ENCODE results near the gene MAP3K3.

Gene MAP3K3

DNA sequence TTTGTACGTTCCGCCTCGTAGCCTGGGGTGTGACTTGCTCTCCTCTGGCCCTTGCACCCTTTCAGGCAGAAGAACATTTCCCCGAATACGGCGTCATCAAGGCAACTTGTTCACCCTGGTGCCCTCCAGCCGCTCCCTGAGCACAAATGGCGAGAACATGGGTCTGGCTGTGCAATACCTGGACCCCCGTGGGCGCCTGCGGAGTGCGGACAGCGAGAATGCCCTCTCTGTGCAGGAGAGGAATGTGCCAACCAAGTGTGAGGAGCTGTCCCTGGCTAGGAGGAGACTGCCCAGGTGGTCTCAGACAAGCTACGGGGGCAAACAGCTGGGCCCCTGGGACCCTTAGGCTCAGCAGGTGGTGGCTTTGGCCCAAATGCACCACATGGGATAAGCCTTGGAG is 67.3 kb downstream of the MAP3K3 start:
- CTCF ChIA-PET: interaction anchor here (1.1 to 1.2 kb wide), 2 partner anchors 9 to 13 kb away, joined by 3 to 4 read pairs; no protein-coding TSS in a partner anchor
- no peak overlapping the region for H3K27ac ChIP-seq (ENCODE audit: extremely low read depth, low read depth, low read length)
- POLR2A ChIA-PET: no interaction called here
- TF ChIP-seq KLF16 (tag by site-specific recombination; IDR thresholded peaks at IDR 0.05): no peak
- no peak for TF ChIP-seq ZBTB48 (tag by site-specific recombination; IDR thresholded peaks at IDR 0.05)
- TF ChIP-seq ZNF654 (tag by site-specific recombination; IDR thresholded peaks at IDR 0.05; ENCODE audit: low read depth): no peak
- TF ChIP-seq ZNF830 (tag by site-specific recombination; IDR thresholded peaks at IDR 0.05; ENCODE audit: low read depth): no peak
- TF ChIP-seq, protein P1, sequence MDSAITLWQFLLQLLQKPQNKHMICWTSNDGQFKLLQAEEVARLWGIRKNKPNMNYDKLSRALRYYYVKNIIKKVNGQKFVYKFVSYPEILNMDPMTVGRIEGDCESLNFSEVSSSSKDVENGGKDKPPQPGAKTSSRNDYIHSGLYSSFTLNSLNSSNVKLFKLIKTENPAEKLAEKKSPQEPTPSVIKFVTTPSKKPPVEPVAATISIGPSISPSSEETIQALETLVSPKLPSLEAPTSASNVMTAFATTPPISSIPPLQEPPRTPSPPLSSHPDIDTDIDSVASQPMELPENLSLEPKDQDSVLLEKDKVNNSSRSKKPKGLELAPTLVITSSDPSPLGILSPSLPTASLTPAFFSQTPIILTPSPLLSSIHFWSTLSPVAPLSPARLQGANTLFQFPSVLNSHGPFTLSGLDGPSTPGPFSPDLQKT (IDR thresholded peaks at IDR 0.05; ENCODE audit: borderline replicate concordance, low read depth, low read length): no peak
- no peak for TF ChIP-seq GLIS1 (tag by site-specific recombination; IDR thresholded peaks at IDR 0.05)
- TF ChIP-seq ZNF473 (tag by site-specific recombination; IDR thresholded peaks at IDR 0.05): no peak
- no peak for TF ChIP-seq ZNF426 (tag by site-specific recombination; IDR thresholded peaks at IDR 0.05)
- TF ChIP-seq ZNF561 (tag by site-specific recombination; IDR thresholded peaks at IDR 0.05; ENCODE audit: borderline replicate concordance): no peak
- no peak for TF ChIP-seq ZNF791 (tag by site-specific recombination; IDR thresholded peaks at IDR 0.05)
- peaks cover 14 to 85% of the 10 kb centered on the region in 2 experiments; a peak in 2 of 3 replicates for H3K36me3 ChIP-seq (ENCODE audit: control insufficient read depth in 2 of 2, insufficient read depth in 1 of 2, low read length in 2 of 2)
- no peak overlapping the region for H3K4me3 ChIP-seq (ENCODE audit: low read depth, low read length)
- H3K4me1 ChIP-seq (ENCODE audit: control insufficient read depth, insufficient read depth, low read length): no peaks in the 10 kb centered on the region
- H3K9me3 ChIP-seq (ENCODE audit: control insufficient read depth, insufficient read depth, low read depth, low read length): no peaks in the 10 kb centered on the region

DNA sequence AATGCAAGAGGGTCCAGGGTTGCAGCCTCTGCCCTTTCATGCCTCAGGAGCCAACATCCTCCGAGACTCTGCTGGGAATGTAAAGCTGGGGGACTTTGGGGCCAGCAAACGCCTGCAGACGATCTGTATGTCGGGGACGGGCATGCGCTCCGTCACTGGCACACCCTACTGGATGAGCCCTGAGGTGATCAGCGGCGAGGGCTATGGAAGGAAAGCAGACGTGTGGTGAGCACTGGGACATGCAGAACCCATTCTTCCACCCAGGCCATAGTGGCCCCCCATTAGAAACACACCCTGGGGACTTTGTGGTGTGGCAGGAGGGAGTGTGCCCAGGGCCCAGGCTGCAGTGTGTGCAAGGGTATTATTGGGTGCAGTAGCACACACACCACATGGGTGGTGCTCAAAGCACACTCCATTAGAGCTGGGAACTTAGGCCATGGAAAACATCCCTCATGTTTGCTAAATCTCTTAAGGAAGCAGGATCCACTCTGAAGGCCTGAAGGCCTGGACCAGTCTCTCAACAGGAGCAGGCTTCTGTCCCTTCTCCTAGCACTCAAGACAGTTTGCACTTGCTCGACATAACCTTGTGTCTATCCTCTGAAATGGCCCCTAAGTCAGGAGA is 70.1 kb downstream of the MAP3K3 start:
- H3K27ac ChIP-seq (ENCODE audit: extremely low read depth, low read depth, low read length): no peak overlapping the region
- H3K36me3 ChIP-seq (ENCODE audit: control insufficient read depth in 2 of 2, insufficient read depth in 1 of 2, low read length in 2 of 2): peaks cover 9 to 84% of the 10 kb centered on the region in 2 experiments
- TF ChIP-seq, protein P2, sequence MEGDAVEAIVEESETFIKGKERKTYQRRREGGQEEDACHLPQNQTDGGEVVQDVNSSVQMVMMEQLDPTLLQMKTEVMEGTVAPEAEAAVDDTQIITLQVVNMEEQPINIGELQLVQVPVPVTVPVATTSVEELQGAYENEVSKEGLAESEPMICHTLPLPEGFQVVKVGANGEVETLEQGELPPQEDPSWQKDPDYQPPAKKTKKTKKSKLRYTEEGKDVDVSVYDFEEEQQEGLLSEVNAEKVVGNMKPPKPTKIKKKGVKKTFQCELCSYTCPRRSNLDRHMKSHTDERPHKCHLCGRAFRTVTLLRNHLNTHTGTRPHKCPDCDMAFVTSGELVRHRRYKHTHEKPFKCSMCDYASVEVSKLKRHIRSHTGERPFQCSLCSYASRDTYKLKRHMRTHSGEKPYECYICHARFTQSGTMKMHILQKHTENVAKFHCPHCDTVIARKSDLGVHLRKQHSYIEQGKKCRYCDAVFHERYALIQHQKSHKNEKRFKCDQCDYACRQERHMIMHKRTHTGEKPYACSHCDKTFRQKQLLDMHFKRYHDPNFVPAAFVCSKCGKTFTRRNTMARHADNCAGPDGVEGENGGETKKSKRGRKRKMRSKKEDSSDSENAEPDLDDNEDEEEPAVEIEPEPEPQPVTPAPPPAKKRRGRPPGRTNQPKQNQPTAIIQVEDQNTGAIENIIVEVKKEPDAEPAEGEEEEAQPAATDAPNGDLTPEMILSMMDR (tag by site-specific recombination; IDR thresholded peaks at IDR 0.05): peak; percentile 32; the same call in 1 of the 2 replicates
- no peak for TF ChIP-seq KLF9 (tag by site-specific recombination; IDR thresholded peaks at IDR 0.05; ENCODE audit: low read depth)
- no peaks in the 10 kb centered on the region for H3K4me1 ChIP-seq (ENCODE audit: control insufficient read depth, insufficient read depth, low read length)
- H3K9me3 ChIP-seq (ENCODE audit: control insufficient read depth, insufficient read depth, low read depth, low read length): no peaks in the 10 kb centered on the region
- ChIA-PET POLR2A (no interaction called here), CTCF (interaction anchor here (0.7 to 1.4 kb wide), 3 partner anchors 80 to 165 kb away, joined by 3 to 4 read pairs (median 3); no protein-coding TSS in a partner anchor)
- H3K4me3 ChIP-seq (ENCODE audit: low read depth, low read length): no peak overlapping the region

DNA sequence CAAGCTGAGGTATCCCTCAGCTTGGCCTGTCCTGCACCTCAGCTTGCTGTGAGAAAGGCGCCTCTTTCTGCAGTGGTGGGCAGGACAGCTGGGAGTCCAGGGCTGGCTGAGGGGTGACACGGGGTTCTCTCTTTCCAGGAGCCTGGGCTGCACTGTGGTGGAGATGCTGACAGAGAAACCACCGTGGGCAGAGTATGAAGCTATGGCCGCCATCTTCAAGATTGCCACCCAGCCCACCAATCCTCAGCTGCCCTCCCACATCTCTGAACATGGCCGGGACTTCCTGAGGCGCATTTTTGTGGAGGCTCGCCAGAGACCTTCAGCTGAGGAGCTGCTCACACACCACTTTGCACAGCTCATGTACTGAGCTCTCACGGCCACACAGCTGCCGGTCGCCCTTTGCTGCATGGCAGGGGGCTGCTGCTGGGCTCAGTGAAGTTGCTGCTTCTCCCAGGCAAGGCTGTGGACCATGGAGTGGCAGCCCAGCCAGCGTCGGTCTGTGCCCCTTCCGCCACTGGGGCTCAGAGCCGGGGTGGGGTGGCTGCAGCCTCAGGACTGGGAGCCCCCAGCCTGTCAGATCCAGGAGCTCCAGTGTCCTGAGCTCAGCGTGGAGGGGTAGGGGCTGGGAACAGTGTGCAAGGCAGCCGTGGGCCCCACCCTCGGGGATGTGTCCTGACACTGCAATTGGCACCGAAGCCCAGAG is 71.3 kb downstream of the MAP3K3 start:
- ChIA-PET POLR2A (interaction anchor here (1.3 kb wide), 1 partner anchor 72 kb away, joined by 6 read pairs; the partner anchor contains the start of gene MAP3K3), CTCF (interaction anchor here (0.5 to 1.4 kb wide), 4 partner anchors 52 to 125 kb away, joined by 3 to 4 read pairs (median 3); no protein-coding TSS in a partner anchor)
- H3K4me1 ChIP-seq (ENCODE audit: control insufficient read depth, insufficient read depth, low read length): no peaks in the 10 kb centered on the region
- TF ChIP-seq ZNF140 (tag by site-specific recombination; IDR thresholded peaks at IDR 0.05) (no peak), KLF7 (tag by site-specific recombination; IDR thresholded peaks at IDR 0.05; ENCODE audit: borderline replicate concordance) (no peak), ZFP69B (tag by site-specific recombination; IDR thresholded peaks at IDR 0.05) (0 out of 2 replicates have a peak, but pooled peaks have one; percentile 30), ZNF114 (tag by site-specific recombination; IDR thresholded peaks at IDR 0.05) (no peak)
- TF ChIP-seq, protein P3, sequence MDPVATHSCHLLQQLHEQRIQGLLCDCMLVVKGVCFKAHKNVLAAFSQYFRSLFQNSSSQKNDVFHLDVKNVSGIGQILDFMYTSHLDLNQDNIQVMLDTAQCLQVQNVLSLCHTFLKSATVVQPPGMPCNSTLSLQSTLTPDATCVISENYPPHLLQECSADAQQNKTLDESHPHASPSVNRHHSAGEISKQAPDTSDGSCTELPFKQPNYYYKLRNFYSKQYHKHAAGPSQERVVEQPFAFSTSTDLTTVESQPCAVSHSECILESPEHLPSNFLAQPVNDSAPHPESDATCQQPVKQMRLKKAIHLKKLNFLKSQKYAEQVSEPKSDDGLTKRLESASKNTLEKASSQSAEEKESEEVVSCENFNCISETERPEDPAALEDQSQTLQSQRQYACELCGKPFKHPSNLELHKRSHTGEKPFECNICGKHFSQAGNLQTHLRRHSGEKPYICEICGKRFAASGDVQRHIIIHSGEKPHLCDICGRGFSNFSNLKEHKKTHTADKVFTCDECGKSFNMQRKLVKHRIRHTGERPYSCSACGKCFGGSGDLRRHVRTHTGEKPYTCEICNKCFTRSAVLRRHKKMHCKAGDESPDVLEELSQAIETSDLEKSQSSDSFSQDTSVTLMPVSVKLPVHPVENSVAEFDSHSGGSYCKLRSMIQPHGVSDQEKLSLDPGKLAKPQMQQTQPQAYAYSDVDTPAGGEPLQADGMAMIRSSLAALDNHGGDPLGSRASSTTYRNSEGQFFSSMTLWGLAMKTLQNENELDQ (tag by site-specific recombination; IDR thresholded peaks at IDR 0.05; ENCODE audit: low read depth): no peak
- H3K27ac ChIP-seq (ENCODE audit: extremely low read depth, low read depth, low read length): no peak overlapping the region
- H3K36me3 ChIP-seq (ENCODE audit: control insufficient read depth in 2 of 2, insufficient read depth in 1 of 2, low read length in 2 of 2): peaks cover 3 to 88% of the 10 kb centered on the region in 2 experiments; a peak in 2 of 3 replicates
- H3K9me3 ChIP-seq (ENCODE audit: control insufficient read depth, insufficient read depth, low read depth, low read length): no peaks in the 10 kb centered on the region
- no peak overlapping the region for H3K4me3 ChIP-seq (ENCODE audit: low read depth, low read length)

Measured in HEK293 (cell line).